CD4-positive, alpha-beta T cell (primary cell): ENCODE measurements around the gene EPHA1. TPM values are rescaled to one million over a fixed set of nuclear protein-coding genes. Genes with fewer than 3 reads are reported as not detected.

Experiments used
- ATAC-seq: fragments of 200-7000 bp; cut with Tn5 transposase; one replicate; pipeline ENCODE4 v1.10.0; 2022; ENCODE audit warnings: mild to moderate bottlenecking; ENCODE audit not compliant: poor library complexity
- CTCF ChIA-PET: fragments of 350-600 bp; sonication (Branson Sonifier 250); formaldehyde crosslinking; loops from one replicate; lab custom pipeline; 2021; ENCODE audit warnings: antibody characterized with exemption, inconsistent platforms; lab: Charles Lee
- POLR2A ChIA-PET: fragments of 350-600 bp; sonication (Branson Sonifier 250); formaldehyde crosslinking; loops from one replicate; lab custom pipeline; 2021; ENCODE audit warnings: antibody characterized with exemption, inconsistent platforms; lab: Charles Lee
- DNase-seq, 14 experiments: peaks; one replicate each; pipeline ENCODE4 v3.0.0-alpha.2; 2013 to 2020; ENCODE audit warnings: mixed read lengths in 2 of 14
- H3K27ac ChIP-seq, 2 donors: one replicate each; pipeline versions ENCODE4 v1.5.1 to v1.7.0; 2013; ENCODE audit warnings: low read length in 2 of 2, low read depth in 1 of 2, mild to moderate bottlenecking in 1 of 2
- H3K27me3 ChIP-seq, 2 experiments: 1 replicate in 1 of 2; 2 replicates in 1 of 2; pipeline versions ENCODE4 v1.6.1 to v1.7.0; 2013; ENCODE audit warnings: low read length in 2 of 2, control low read depth in 1 of 2, mild to moderate bottlenecking in 1 of 2, moderate library complexity in 1 of 2; ENCODE audit not compliant: insufficient read depth in 2 of 2, control insufficient read depth in 1 of 2
- H3K36me3 ChIP-seq: one replicate; pipeline ENCODE4 v1.6.1; 2013; ENCODE audit warnings: low read length, control low read depth; ENCODE audit not compliant: insufficient read depth
- H3K4me1 ChIP-seq: one replicate; pipeline ENCODE4 v1.6.1; 2013; ENCODE audit warnings: low read length, control low read depth; ENCODE audit not compliant: insufficient read depth
- H3K4me3 ChIP-seq: one replicate; pipeline ENCODE4 v1.5.1; 2013; ENCODE audit warnings: mild to moderate bottlenecking, low read length, moderate library complexity
- H3K9me3 ChIP-seq, 2 experiments: 1 replicate in 1 of 2; 2 replicates in 1 of 2; pipeline versions ENCODE4 v1.6.1 to v1.7.0; 2013; ENCODE audit warnings: low read length in 2 of 2, mild to moderate bottlenecking in 2 of 2, control low read depth in 1 of 2, moderate library complexity in 1 of 2; ENCODE audit not compliant: control insufficient read depth in 1 of 2, insufficient read depth in 1 of 2
- H3K27ac Mint-ChIP-seq: one replicate; pipeline ENCODE4 v1.8.0; 2020; ENCODE audit warnings: mixed read lengths
- H3K27me3 Mint-ChIP-seq: one replicate; pipeline ENCODE4 v1.8.0; 2021; ENCODE audit warnings: mixed read lengths
- H3K36me3 Mint-ChIP-seq: one replicate; pipeline ENCODE4 v1.8.0; 2021; ENCODE audit warnings: low read depth, mixed read lengths
- H3K4me1 Mint-ChIP-seq: one replicate; pipeline ENCODE4 v1.8.0; 2021; ENCODE audit warnings: low read depth, mixed read lengths
- H3K4me3 Mint-ChIP-seq: one replicate; pipeline ENCODE4 v1.8.0; 2020; ENCODE audit warnings: mild to moderate bottlenecking, mixed read lengths
- H3K9me3 Mint-ChIP-seq: one replicate; pipeline ENCODE4 v1.8.0; 2020; ENCODE audit warnings: mixed read lengths
- intact Hi-C, 2 experiments: fragments of 100-400 bp; cut with DNase I in 1 of 2; cut with micrococcal nuclease in 1 of 2; formaldehyde crosslinking; loops; one replicate each; pipeline versions ENCODE4 v1.15.1 to v1.9.0; 2023 to 2025; cut with DNase I, micrococcal nuclease
- total RNA-seq, 174 experiments: library from RNA in 2 of 174; stranded (reverse) in 2 of 174; gene quantifications; one replicate each; pipeline ENCODE4 v1.2.3 and lab custom pipeline; 2021 to 2026
- TF ChIP-seq, protein P1 (sequence below): fragments of 200-600 bp; IDR thresholded peaks from one replicate; pipeline ENCODE4 v1.8.0; 2022; ENCODE audit warnings: antibody characterized with exemption, mild to moderate bottlenecking

EPHA1 gene
- total RNA-seq, 2 experiments from 2014 or later = 16.0 to 19.0 TPM

DNA sequence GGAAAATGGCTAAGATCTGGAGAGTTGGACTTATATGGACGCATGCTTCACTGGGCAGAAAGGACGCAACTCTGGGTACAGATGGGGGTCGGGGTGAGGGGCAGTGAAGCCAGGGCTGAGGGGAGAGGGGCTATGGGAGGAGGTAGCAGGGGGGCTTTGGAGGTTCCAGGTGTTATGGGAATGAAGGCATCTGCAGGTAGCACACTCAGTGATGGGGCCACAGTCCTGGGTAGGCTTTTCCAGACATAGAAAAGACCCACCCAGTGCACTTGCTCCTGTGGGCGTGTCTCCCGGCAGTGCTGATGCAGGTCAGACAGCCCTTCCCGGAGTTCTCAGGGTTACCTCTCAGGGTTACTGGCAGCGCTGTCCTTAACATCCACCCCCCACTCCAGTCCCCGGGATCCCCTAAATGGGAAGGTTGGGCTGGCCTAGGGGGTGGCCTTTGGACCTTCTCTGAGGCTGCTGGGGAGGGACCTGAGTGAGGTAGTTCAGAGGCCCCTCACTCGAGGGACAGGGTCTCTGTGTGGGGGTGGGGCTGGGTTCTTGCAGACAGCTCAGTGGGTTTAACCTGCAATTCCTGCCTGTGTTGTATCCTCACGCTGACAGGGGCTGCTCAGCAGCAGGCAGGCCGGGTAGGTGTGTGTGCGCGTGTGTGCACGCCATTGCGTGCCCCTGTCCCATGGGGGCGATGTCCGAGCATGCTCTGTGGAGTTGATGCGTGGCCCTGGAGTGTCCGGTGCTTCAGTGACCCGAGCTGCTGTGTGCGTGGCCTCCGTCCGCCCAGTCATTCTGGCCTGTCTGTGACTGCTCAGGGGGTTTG, 21.3 kb downstream of the EPHA1 start:
- peaks cover 10% of the 10 kb centered on the region for H3K4me1 Mint-ChIP-seq
- no peak for ATAC-seq
- H3K4me1 ChIP-seq = peaks cover 63% of the 10 kb centered on the region
- no peak for DNase-seq
- intact Hi-C loops = loop anchor here in 1 of 2 experiments (10.0 kb wide), 1 partner anchor 533 kb away; the partner anchor contains the start of gene EPHB6
- H3K36me3 Mint-ChIP-seq = peaks cover 45% of the 10 kb centered on the region
- no peak overlapping the region for H3K4me3 ChIP-seq
- ChIA-PET POLR2A (interaction anchor here (0.8 to 4.5 kb wide), 2 partner anchors 20 to 124 kb away, joined by 3 to 31 read pairs; partner anchors contain the start of genes EPHA1 and GSTK1), CTCF (interaction anchor here (2.1 kb wide), 1 partner anchor 7 kb away, joined by 8 read pairs; no protein-coding TSS in a partner anchor)
- H3K36me3 ChIP-seq = peaks cover 54% of the 10 kb centered on the region
- peak overlapping the region; percentile 25 for H3K27ac Mint-ChIP-seq
- H3K9me3 ChIP-seq = no peaks in the 10 kb centered on the region
- H3K9me3 Mint-ChIP-seq = no peaks in the 10 kb centered on the region
- no peaks in the 10 kb centered on the region for H3K27me3 Mint-ChIP-seq
- TF ChIP-seq, protein P1, sequence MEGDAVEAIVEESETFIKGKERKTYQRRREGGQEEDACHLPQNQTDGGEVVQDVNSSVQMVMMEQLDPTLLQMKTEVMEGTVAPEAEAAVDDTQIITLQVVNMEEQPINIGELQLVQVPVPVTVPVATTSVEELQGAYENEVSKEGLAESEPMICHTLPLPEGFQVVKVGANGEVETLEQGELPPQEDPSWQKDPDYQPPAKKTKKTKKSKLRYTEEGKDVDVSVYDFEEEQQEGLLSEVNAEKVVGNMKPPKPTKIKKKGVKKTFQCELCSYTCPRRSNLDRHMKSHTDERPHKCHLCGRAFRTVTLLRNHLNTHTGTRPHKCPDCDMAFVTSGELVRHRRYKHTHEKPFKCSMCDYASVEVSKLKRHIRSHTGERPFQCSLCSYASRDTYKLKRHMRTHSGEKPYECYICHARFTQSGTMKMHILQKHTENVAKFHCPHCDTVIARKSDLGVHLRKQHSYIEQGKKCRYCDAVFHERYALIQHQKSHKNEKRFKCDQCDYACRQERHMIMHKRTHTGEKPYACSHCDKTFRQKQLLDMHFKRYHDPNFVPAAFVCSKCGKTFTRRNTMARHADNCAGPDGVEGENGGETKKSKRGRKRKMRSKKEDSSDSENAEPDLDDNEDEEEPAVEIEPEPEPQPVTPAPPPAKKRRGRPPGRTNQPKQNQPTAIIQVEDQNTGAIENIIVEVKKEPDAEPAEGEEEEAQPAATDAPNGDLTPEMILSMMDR = no peak
- no peak overlapping the region for H3K4me3 Mint-ChIP-seq
- H3K27me3 ChIP-seq = no peaks in the 10 kb centered on the region
- H3K27ac ChIP-seq = peak overlapping the region; percentile 34 to 68

GRCh38 chr7:143385891-143386781, 22.5 kb downstream of the EPHA1 start:
- Mint-ChIP-seq H3K4me1 (peaks cover 10% of the 10 kb centered on the region), H3K9me3 (no peaks in the 10 kb centered on the region), H3K27me3 (no peaks in the 10 kb centered on the region), H3K4me3 (no peak overlapping the region), H3K36me3 (peaks cover 34% of the 10 kb centered on the region), H3K27ac (no peak overlapping the region)
- DNase-seq = peak in 7 of 14 experiments; percentile 34 to 77 (median 60)
- Histone ChIP-seq H3K4me3 (peak overlapping the region; percentile 40), H3K4me1 (peaks cover 70% of the 10 kb centered on the region), H3K27ac (peak overlapping the region; percentile 47 to 68), H3K36me3 (peaks cover 43% of the 10 kb centered on the region), H3K9me3 (no peaks in the 10 kb centered on the region), H3K27me3 (no peaks in the 10 kb centered on the region)
- TF ChIP-seq, protein P1 = no peak
- intact Hi-C loops = loop anchor here in 1 of 2 experiments (10.0 kb wide), 1 partner anchor 531 kb away; the partner anchor contains the start of gene EPHB6
- CTCF ChIA-PET = no interaction called here
- ATAC-seq = peak; percentile 67
- POLR2A ChIA-PET = interaction anchor here (0.6 to 2.8 kb wide), 13 partner anchors 9 to 578 kb away, joined by 3 to 16 read pairs (median 4); partner anchors contain the start of genes CASP2 and EPHA1
